HEK293 (cell line): ENCODE results near the gene MYO18B.

Experiments
- CTCF ChIA-PET: fragments of 350-600 bp; formaldehyde crosslinking; extraction: SDS; loops from one replicate; lab custom pipeline; 2021; ENCODE audit warnings: antibody characterized with exemption; lab: Yijun Ruan, JAX
- POLR2A ChIA-PET: fragments of 300-600 bp; formaldehyde crosslinking; extraction: SDS; loops from one replicate; lab custom pipeline; 2020; ENCODE audit warnings: antibody characterized with exemption, inconsistent platforms; lab: Yijun Ruan, JAX
- H3K27ac ChIP-seq: fragments of 200-500 bp; sonication (Bioruptor generic); 2 replicates; pipeline ENCODE4 v1.5.1; 2014; ENCODE audit warnings: low read depth, low read length, control low read depth, inconsistent platforms; ENCODE audit errors: extremely low read depth
- H3K36me3 ChIP-seq, 2 experiments: fragments of 200-500 bp in 1 of 2; sonication (Bioruptor generic) in 1 of 2; 1 replicate in 1 of 2; 2 replicates in 1 of 2; pipeline ENCODE4 v1.5.1; 2014 to 2017; ENCODE audit warnings: inconsistent platforms in 2 of 2, low read length in 2 of 2; ENCODE audit not compliant: control insufficient read depth in 2 of 2, insufficient read depth in 1 of 2
- H3K4me1 ChIP-seq: fragments of 200-500 bp; sonication (Bioruptor generic); 2 replicates; pipeline ENCODE4 v1.5.1; 2014; ENCODE audit warnings: mild to moderate bottlenecking, low read length, inconsistent platforms; ENCODE audit not compliant: control insufficient read depth, insufficient read depth
- H3K4me3 ChIP-seq: 2 replicates; pipeline ENCODE4 v1.5.1; 2011; ENCODE audit warnings: low read depth, mild to moderate bottlenecking, control low read depth, low read length, moderate library complexity
- H3K9me3 ChIP-seq: fragments of 200-500 bp; sonication (Bioruptor generic); 2 replicates; pipeline ENCODE4 v1.5.1; 2014; ENCODE audit warnings: low read depth, low read length, inconsistent platforms; ENCODE audit not compliant: control insufficient read depth, insufficient read depth
- GLIS1 ChIP-seq: fragments of 450-650 bp; formaldehyde crosslinking; IDR thresholded peaks from 2 replicates; pipeline ENCODE4 v1.5.1; 2016; ENCODE audit warnings: missing biosample characterization, missing genetic modification characterization
- KLF16 ChIP-seq: fragments of 450-650 bp; formaldehyde crosslinking; IDR thresholded peaks from 2 replicates; pipeline ENCODE4 v1.5.1; 2017; ENCODE audit warnings: missing biosample characterization, missing genetic modification characterization
- PRDM2 ChIP-seq: fragments of 450-650 bp; formaldehyde crosslinking; IDR thresholded peaks from 2 replicates; pipeline ENCODE4 v1.5.1; 2016; ENCODE audit warnings: missing biosample characterization, missing genetic modification characterization, borderline replicate concordance
- ZBTB10 ChIP-seq: fragments of 450-650 bp; formaldehyde crosslinking; IDR thresholded peaks from 2 replicates; pipeline ENCODE4 v1.5.1; 2016; ENCODE audit warnings: missing biosample characterization, missing genetic modification characterization
- ZBTB11 ChIP-seq: fragments of 450-650 bp; formaldehyde crosslinking; conservative IDR thresholded peaks from 2 replicates; pipeline ENCODE4 v1.5.1; 2016; ENCODE audit warnings: low read depth, missing biosample characterization, missing genetic modification characterization
- ZBTB7A ChIP-seq: fragments of 450-650 bp; formaldehyde crosslinking; IDR thresholded peaks from 2 replicates; pipeline ENCODE4 v1.5.1; 2016; ENCODE audit warnings: low read depth, missing biosample characterization, missing genetic modification characterization
- ZBTB8A ChIP-seq: fragments of 450-650 bp; formaldehyde crosslinking; IDR thresholded peaks from 2 replicates; pipeline ENCODE4 v1.5.1; 2016; ENCODE audit warnings: missing biosample characterization, missing genetic modification characterization
- ZIC2 ChIP-seq: fragments of 450-650 bp; formaldehyde crosslinking; IDR thresholded peaks from 2 replicates; pipeline ENCODE4 v1.5.1; 2016; ENCODE audit warnings: missing biosample characterization, missing genetic modification characterization
- ZNF132 ChIP-seq: fragments of 450-650 bp; formaldehyde crosslinking; IDR thresholded peaks from 2 replicates; pipeline ENCODE4 v1.5.1; 2017; ENCODE audit warnings: missing biosample characterization, missing genetic modification characterization, borderline replicate concordance
- ZNF23 ChIP-seq: fragments of 450-650 bp; formaldehyde crosslinking; IDR thresholded peaks from 2 replicates; pipeline ENCODE4 v1.5.1; 2016; ENCODE audit warnings: missing biosample characterization, missing genetic modification characterization, borderline replicate concordance
- ZNF423 ChIP-seq: fragments of 450-650 bp; formaldehyde crosslinking; IDR thresholded peaks from 2 replicates; pipeline ENCODE4 v1.5.1; 2016; ENCODE audit warnings: missing biosample characterization, missing genetic modification characterization
- ZNF521 ChIP-seq: fragments of 450-650 bp; formaldehyde crosslinking; IDR thresholded peaks from 2 replicates; pipeline ENCODE4 v1.5.1; 2017; ENCODE audit warnings: missing biosample characterization, mild to moderate bottlenecking, missing genetic modification characterization
- ZNF549 ChIP-seq: fragments of 450-650 bp; IDR thresholded peaks from 2 replicates; pipeline ENCODE4 v1.5.1; 2018; ENCODE audit warnings: missing biosample characterization, missing genetic modification characterization, mild to moderate bottlenecking, inconsistent platforms, moderate library complexity
- ZNF670 ChIP-seq: fragments of 450-650 bp; formaldehyde crosslinking; IDR thresholded peaks from 2 replicates; pipeline ENCODE4 v1.5.1; 2016; ENCODE audit warnings: missing biosample characterization, missing genetic modification characterization, low read depth
- ZNF707 ChIP-seq: fragments of 450-650 bp; formaldehyde crosslinking; IDR thresholded peaks from 2 replicates; pipeline ENCODE4 v1.5.1; 2016; ENCODE audit warnings: missing biosample characterization, missing genetic modification characterization
- ZSCAN23 ChIP-seq: fragments of 450-650 bp; formaldehyde crosslinking; IDR thresholded peaks from 2 replicates; pipeline ENCODE4 v1.5.1; 2016; ENCODE audit warnings: missing biosample characterization, missing genetic modification characterization
- ZSCAN5A ChIP-seq: fragments of 450-650 bp; formaldehyde crosslinking; IDR thresholded peaks from 2 replicates; pipeline ENCODE4 v1.5.1; 2016; ENCODE audit warnings: missing biosample characterization, missing genetic modification characterization

MYO18B gene

GRCh38 chr22:25716637-25717036 is 25.4 kb upstream of the MYO18B start:
- Histone ChIP-seq H3K4me1 (no peaks in the 10 kb centered on the region), H3K27ac (no peak overlapping the region), H3K36me3 (peaks cover 3% of the 10 kb centered on the region in 2 experiments; a peak in 2 of 3 replicates), H3K9me3 (no peaks in the 10 kb centered on the region), H3K4me3 (no peak overlapping the region)
- CTCF ChIA-PET, result no interaction called here
- TF ChIP-seq ZIC2 (tag by site-specific recombination) (peak; percentile 78), ZBTB8A (no peak), GLIS1 (tag by site-specific recombination) (peak; percentile 22; the same call in 1 of the 2 replicates)
- POLR2A ChIA-PET, result no interaction called here

- CTCF ChIA-PET, result interaction anchor here (0.5 to 2.3 kb wide), 2 partner anchors 9 to 55 kb away, joined by 3 to 7 read pairs; no protein-coding TSS in a partner anchor
- POLR2A ChIA-PET, result no interaction called here
- Histone ChIP-seq H3K36me3 (peaks cover 3% of the 10 kb centered on the region in 2 experiments; a peak in 2 of 3 replicates), H3K27ac (no peak overlapping the region), H3K4me1 (no peaks in the 10 kb centered on the region), H3K9me3 (no peaks in the 10 kb centered on the region), H3K4me3 (no peak overlapping the region)
- no peak for TF ChIP-seq ZNF132
- no peak for TF ChIP-seq KLF16 (tag by site-specific recombination)
- TF ChIP-seq ZNF423 (tag by site-specific recombination), result no peak
- no peak for TF ChIP-seq ZSCAN23 (tag by site-specific recombination)
- TF ChIP-seq ZNF707 (tag by site-specific recombination), result no peak
- TF ChIP-seq ZBTB7A (tag by site-specific recombination), result no peak
- no peak for TF ChIP-seq PRDM2 (tag by site-specific recombination)
- TF ChIP-seq ZNF23, result no peak
These were observed 23.7 kb upstream of the MYO18B start for GRCh38 chr22:25718135-25718840.

GRCh38 chr22:25722223-25722622 is 19.8 kb upstream of the MYO18B start:
- Histone ChIP-seq H3K9me3 (no peaks in the 10 kb centered on the region), H3K4me1 (peaks cover 4% of the 10 kb centered on the region; the same call in 1 of the 2 replicates), H3K4me3 (no peak overlapping the region), H3K27ac (no peak overlapping the region), H3K36me3 (no peaks in the 10 kb centered on the region)
- ChIA-PET CTCF (no interaction called here), POLR2A (no interaction called here)
- TF ChIP-seq ZBTB11 (tag by site-specific recombination) (no peak), KLF16 (tag by site-specific recombination) (no peak), ZBTB10 (tag by site-specific recombination) (no peak), ZSCAN5A (no peak), ZNF521 (no peak), ZNF549 (tag by site-specific recombination) (no peak), ZNF670 (tag by site-specific recombination) (no peak)
